ENCODE measurements around the gene TSEN54. TPM values are rescaled to one million over a fixed set of nuclear protein-coding genes. Genes with fewer than 3 reads are reported as not detected.

TSEN54 gene
- total RNA-seq, 2 experiments from 2014 or later, result 76.6 to 77.8 TPM

- ChIA-PET POLR2A (no interaction called here), CTCF (no interaction called here)
- no peaks in the 10 kb centered on the region for H3K4me1 Mint-ChIP-seq (ENCODE audit: low read depth)
- H3K27ac Mint-ChIP-seq, result no peak overlapping the region
- ATAC-seq, result no peak
- H3K9me3 Mint-ChIP-seq (ENCODE audit: insufficient read depth), result no peaks in the 10 kb centered on the region
- H3K36me3 Mint-ChIP-seq (ENCODE audit: low read depth), result no peaks in the 10 kb centered on the region
- DNase-seq, result no peak
- no peak overlapping the region for H3K4me3 Mint-ChIP-seq
- H3K27me3 Mint-ChIP-seq (ENCODE audit: low read depth), result no peaks in the 10 kb centered on the region
Observed at GRCh38 chr17:75563063-75563758, 46.9 kb downstream of the TSEN54 start.

GRCh38 chr17:75564195-75564594 lies 47.9 kb downstream of the TSEN54 start:
- ChIA-PET CTCF (no interaction called here), POLR2A (no interaction called here)
- Mint-ChIP-seq H3K4me3 (no peak overlapping the region), H3K36me3 (ENCODE audit: low read depth) (no peaks in the 10 kb centered on the region), H3K27me3 (ENCODE audit: low read depth) (no peaks in the 10 kb centered on the region), H3K9me3 (ENCODE audit: insufficient read depth) (no peaks in the 10 kb centered on the region), H3K4me1 (ENCODE audit: low read depth) (no peaks in the 10 kb centered on the region), H3K27ac (no peak overlapping the region)
- DNase-seq (no peak), ATAC-seq (no peak)

- no peak overlapping the region for H3K4me3 Mint-ChIP-seq
- no peak overlapping the region for H3K27ac Mint-ChIP-seq
- H3K4me1 Mint-ChIP-seq (ENCODE audit: low read depth), result no peaks in the 10 kb centered on the region
- no peaks in the 10 kb centered on the region for H3K27me3 Mint-ChIP-seq (ENCODE audit: low read depth)
- CTCF ChIA-PET, result no interaction called here
- POLR2A ChIA-PET, result no interaction called here
- no peaks in the 10 kb centered on the region for H3K9me3 Mint-ChIP-seq (ENCODE audit: insufficient read depth)
- H3K36me3 Mint-ChIP-seq (ENCODE audit: low read depth), result no peaks in the 10 kb centered on the region
- DNase-seq (no peak), ATAC-seq (no peak)
Observed at GRCh38 chr17:75565066-75565465, 48.7 kb downstream of the TSEN54 start.

GRCh38 chr17:75565618-75566017 lies 49.3 kb downstream of the TSEN54 start:
- ATAC-seq, result no peak
- DNase-seq, result no peak
- ChIA-PET POLR2A (no interaction called here), CTCF (no interaction called here)
- H3K9me3 Mint-ChIP-seq (ENCODE audit: insufficient read depth), result no peaks in the 10 kb centered on the region
- no peak overlapping the region for H3K27ac Mint-ChIP-seq
- H3K27me3 Mint-ChIP-seq (ENCODE audit: low read depth), result no peaks in the 10 kb centered on the region
- H3K4me3 Mint-ChIP-seq, result no peak overlapping the region
- no peaks in the 10 kb centered on the region for H3K4me1 Mint-ChIP-seq (ENCODE audit: low read depth)
- no peaks in the 10 kb centered on the region for H3K36me3 Mint-ChIP-seq (ENCODE audit: low read depth)

GRCh38 chr17:75566416-75566815 lies 50.1 kb downstream of the TSEN54 start:
- POLR2A ChIA-PET, result no interaction called here
- H3K27ac Mint-ChIP-seq, result no peak overlapping the region
- H3K4me3 Mint-ChIP-seq, result no peak overlapping the region
- DNase-seq (no peak), ATAC-seq (no peak)
- peaks cover 4% of the 10 kb centered on the region for H3K4me1 Mint-ChIP-seq (ENCODE audit: low read depth)
- no peaks in the 10 kb centered on the region for H3K9me3 Mint-ChIP-seq (ENCODE audit: insufficient read depth)
- no peaks in the 10 kb centered on the region for H3K36me3 Mint-ChIP-seq (ENCODE audit: low read depth)
- H3K27me3 Mint-ChIP-seq (ENCODE audit: low read depth), result no peaks in the 10 kb centered on the region
- CTCF ChIA-PET, result no interaction called here

- Mint-ChIP-seq H3K9me3 (ENCODE audit: insufficient read depth) (no peaks in the 10 kb centered on the region), H3K27me3 (ENCODE audit: low read depth) (no peaks in the 10 kb centered on the region), H3K36me3 (ENCODE audit: low read depth) (no peaks in the 10 kb centered on the region), H3K27ac (no peak overlapping the region), H3K4me1 (ENCODE audit: low read depth) (peaks cover 5% of the 10 kb centered on the region), H3K4me3 (no peak overlapping the region)
- DNase-seq (no peak), ATAC-seq (no peak)
- ChIA-PET CTCF (no interaction called here), POLR2A (no interaction called here)
Observed at GRCh38 chr17:75566834-75567233, 50.5 kb downstream of the TSEN54 start.

GRCh38 chr17:75568412-75569255 lies 52.3 kb downstream of the TSEN54 start:
- no peaks in the 10 kb centered on the region for H3K36me3 Mint-ChIP-seq (ENCODE audit: low read depth)
- H3K4me1 Mint-ChIP-seq (ENCODE audit: low read depth), result peaks cover 5% of the 10 kb centered on the region
- no peaks in the 10 kb centered on the region for H3K9me3 Mint-ChIP-seq (ENCODE audit: insufficient read depth)
- H3K27me3 Mint-ChIP-seq (ENCODE audit: low read depth), result no peaks in the 10 kb centered on the region
- CTCF ChIA-PET, result no interaction called here
- ATAC-seq (no peak), DNase-seq (no peak)
- H3K27ac Mint-ChIP-seq, result no peak overlapping the region
- POLR2A ChIA-PET, result no interaction called here
- H3K4me3 Mint-ChIP-seq, result no peak overlapping the region

- Mint-ChIP-seq H3K27me3 (ENCODE audit: low read depth) (no peaks in the 10 kb centered on the region), H3K27ac (no peak overlapping the region), H3K36me3 (ENCODE audit: low read depth) (no peaks in the 10 kb centered on the region), H3K4me1 (ENCODE audit: low read depth) (peaks cover 5% of the 10 kb centered on the region), H3K9me3 (ENCODE audit: insufficient read depth) (no peaks in the 10 kb centered on the region), H3K4me3 (no peak overlapping the region)
- DNase-seq (no peak), ATAC-seq (no peak)
- ChIA-PET CTCF (interaction anchor here (1.8 kb wide), 1 partner anchor 11 kb away, joined by 10 read pairs; no protein-coding TSS in a partner anchor), POLR2A (interaction anchor here (1.1 to 1.7 kb wide), 3 partner anchors 11 to 35 kb away, joined by 3 to 5 read pairs (median 4); partner anchors contain the start of gene MYO15B)
Observed at GRCh38 chr17:75570034-75570676, 53.8 kb downstream of the TSEN54 start.

- ChIA-PET POLR2A (interaction anchor here (1.1 to 1.7 kb wide), 5 partner anchors 10 to 36 kb away, joined by 3 to 5 read pairs (median 4); partner anchors contain the start of gene MYO15B), CTCF (interaction anchor here (0.9 to 1.8 kb wide), 4 partner anchors 11 to 54 kb away, joined by 4 to 10 read pairs (median 6); partner anchors contain the start of genes MYO15B and TSEN54)
- H3K4me3 Mint-ChIP-seq, result no peak overlapping the region
- ATAC-seq (no peak), DNase-seq (no peak)
- no peaks in the 10 kb centered on the region for H3K36me3 Mint-ChIP-seq (ENCODE audit: low read depth)
- H3K9me3 Mint-ChIP-seq (ENCODE audit: insufficient read depth), result no peaks in the 10 kb centered on the region
- no peaks in the 10 kb centered on the region for H3K27me3 Mint-ChIP-seq (ENCODE audit: low read depth)
- peak overlapping the region; percentile 90 for H3K27ac Mint-ChIP-seq
- H3K4me1 Mint-ChIP-seq (ENCODE audit: low read depth), result peaks cover 5% of the 10 kb centered on the region
Observed at GRCh38 chr17:75570772-75571171, 54.4 kb downstream of the TSEN54 start.

- Mint-ChIP-seq H3K27ac (peak overlapping the region; percentile 90), H3K9me3 (ENCODE audit: insufficient read depth) (no peaks in the 10 kb centered on the region), H3K27me3 (ENCODE audit: low read depth) (no peaks in the 10 kb centered on the region), H3K36me3 (ENCODE audit: low read depth) (no peaks in the 10 kb centered on the region), H3K4me3 (no peak overlapping the region), H3K4me1 (ENCODE audit: low read depth) (peaks cover 5% of the 10 kb centered on the region)
- DNase-seq, result peak; percentile 55
- ChIA-PET CTCF (interaction anchor here (0.9 to 1.8 kb wide), 4 partner anchors 10 to 55 kb away, joined by 4 to 10 read pairs (median 6); partner anchors contain the start of genes MYO15B and TSEN54), POLR2A (interaction anchor here (0.6 to 1.7 kb wide), 7 partner anchors 10 to 233 kb away, joined by 3 to 5 read pairs (median 3); partner anchors contain the start of genes MYO15B and TMEM94)
- ATAC-seq, result peak; percentile 70
Observed at GRCh38 chr17:75571197-75571884, 55.0 kb downstream of the TSEN54 start.

- Mint-ChIP-seq H3K4me1 (ENCODE audit: low read depth) (peaks cover 5% of the 10 kb centered on the region), H3K4me3 (no peak overlapping the region), H3K27ac (no peak overlapping the region), H3K36me3 (ENCODE audit: low read depth) (no peaks in the 10 kb centered on the region), H3K9me3 (ENCODE audit: insufficient read depth) (no peaks in the 10 kb centered on the region), H3K27me3 (ENCODE audit: low read depth) (no peaks in the 10 kb centered on the region)
- CTCF ChIA-PET, result interaction anchor here (1.0 to 1.8 kb wide), 3 partner anchors 10 to 55 kb away, joined by 6 to 10 read pairs (median 7); partner anchors contain the start of gene TSEN54
- DNase-seq (no peak), ATAC-seq (no peak)
- POLR2A ChIA-PET, result interaction anchor here (0.6 to 1.7 kb wide), 5 partner anchors 9 to 234 kb away, joined by 3 to 5 read pairs (median 3); partner anchors contain the start of gene TMEM94
Observed at GRCh38 chr17:75571885-75572215, 55.5 kb downstream of the TSEN54 start.
